Measurements from ENCODE around the gene CACNA1A.

Gene CACNA1A

GRCh38 chr19:13328241-13328640 lies 178.0 kb downstream of the CACNA1A start:
- no peak overlapping the region for H3K4me3 ChIP-seq
- H3K27ac ChIP-seq = no peak overlapping the region

GRCh38 chr19:13319526-13319925 lies 186.8 kb downstream of the CACNA1A start:
- H3K27ac ChIP-seq = no peak overlapping the region
- H3K4me3 ChIP-seq = no peak overlapping the region

- no peak overlapping the region for H3K27ac ChIP-seq
These were observed 188.1 kb downstream of the CACNA1A start for GRCh38 chr19:13318190-13318589.

GRCh38 chr19:13315495-13315894 lies 190.8 kb downstream of the CACNA1A start:
- no peak overlapping the region for H3K4me3 ChIP-seq
- no peak overlapping the region for H3K27ac ChIP-seq

More at GRCh38 chr19:13318190-13318589, 188.1 kb downstream of the CACNA1A start:
- H3K4me3 ChIP-seq = no peak overlapping the region

- Histone ChIP-seq H3K4me3 (no peak overlapping the region), H3K27ac (no peak overlapping the region)
These were observed 191.5 kb downstream of the CACNA1A start for GRCh38 chr19:13314761-13315160.

GRCh38 chr19:13313875-13314274 lies 192.4 kb downstream of the CACNA1A start:
- no peak overlapping the region for H3K27ac ChIP-seq
- no peak overlapping the region for H3K4me3 ChIP-seq

- H3K4me3 ChIP-seq = no peak overlapping the region
- no peak overlapping the region for H3K27ac ChIP-seq
These were observed 196.4 kb downstream of the CACNA1A start for GRCh38 chr19:13309864-13310263.

GRCh38 chr19:13303381-13304129 lies 202.7 kb downstream of the CACNA1A start:
- H3K27ac ChIP-seq = no peak overlapping the region

GRCh38 chr19:13302526-13303270 lies 203.6 kb downstream of the CACNA1A start:
- no peak overlapping the region for H3K27ac ChIP-seq
- no peak overlapping the region for H3K4me3 ChIP-seq

More at GRCh38 chr19:13303381-13304129, 202.7 kb downstream of the CACNA1A start:
- no peak overlapping the region for H3K4me3 ChIP-seq

GRCh38 chr19:13301627-13302334 lies 204.5 kb downstream of the CACNA1A start:
- H3K4me3 ChIP-seq = no peak overlapping the region
- H3K27ac ChIP-seq = no peak overlapping the region

- H3K27ac ChIP-seq = no peak overlapping the region
- H3K4me3 ChIP-seq = no peak overlapping the region
These were observed 205.8 kb downstream of the CACNA1A start for GRCh38 chr19:13300421-13301030.

- H3K27ac ChIP-seq = no peak overlapping the region
- H3K4me3 ChIP-seq = no peak overlapping the region
These were observed 206.4 kb downstream of the CACNA1A start for GRCh38 chr19:13299838-13300237.

GRCh38 chr19:13298565-13299481 lies 207.5 kb downstream of the CACNA1A start:
- Histone ChIP-seq H3K27ac (no peak overlapping the region), H3K4me3 (no peak overlapping the region)

- no peak overlapping the region for H3K27ac ChIP-seq
- H3K4me3 ChIP-seq = no peak overlapping the region
These were observed 209.3 kb downstream of the CACNA1A start for GRCh38 chr19:13297023-13297422.

GRCh38 chr19:13294812-13295567 lies 211.3 kb downstream of the CACNA1A start:
- no peak overlapping the region for H3K27ac ChIP-seq
- no peak overlapping the region for H3K4me3 ChIP-seq

GRCh38 chr19:13291913-13292312 lies 214.4 kb downstream of the CACNA1A start:
- no peak overlapping the region for H3K27ac ChIP-seq
- H3K4me3 ChIP-seq = no peak overlapping the region

- H3K27ac ChIP-seq = no peak overlapping the region
- no peak overlapping the region for H3K4me3 ChIP-seq
These were observed 215.5 kb downstream of the CACNA1A start for GRCh38 chr19:13290741-13291140.

- H3K27ac ChIP-seq = no peak overlapping the region
- H3K4me3 ChIP-seq = no peak overlapping the region
These were observed 217.0 kb downstream of the CACNA1A start for GRCh38 chr19:13289295-13289694.

Data from skin epidermis (tissue), 12 donors.